ENCODE results near the gene MPPED2.
A peak's percentile ranks its signal among the peaks of the same experiment; 100 is the strongest.

MPPED2 gene

DNA sequence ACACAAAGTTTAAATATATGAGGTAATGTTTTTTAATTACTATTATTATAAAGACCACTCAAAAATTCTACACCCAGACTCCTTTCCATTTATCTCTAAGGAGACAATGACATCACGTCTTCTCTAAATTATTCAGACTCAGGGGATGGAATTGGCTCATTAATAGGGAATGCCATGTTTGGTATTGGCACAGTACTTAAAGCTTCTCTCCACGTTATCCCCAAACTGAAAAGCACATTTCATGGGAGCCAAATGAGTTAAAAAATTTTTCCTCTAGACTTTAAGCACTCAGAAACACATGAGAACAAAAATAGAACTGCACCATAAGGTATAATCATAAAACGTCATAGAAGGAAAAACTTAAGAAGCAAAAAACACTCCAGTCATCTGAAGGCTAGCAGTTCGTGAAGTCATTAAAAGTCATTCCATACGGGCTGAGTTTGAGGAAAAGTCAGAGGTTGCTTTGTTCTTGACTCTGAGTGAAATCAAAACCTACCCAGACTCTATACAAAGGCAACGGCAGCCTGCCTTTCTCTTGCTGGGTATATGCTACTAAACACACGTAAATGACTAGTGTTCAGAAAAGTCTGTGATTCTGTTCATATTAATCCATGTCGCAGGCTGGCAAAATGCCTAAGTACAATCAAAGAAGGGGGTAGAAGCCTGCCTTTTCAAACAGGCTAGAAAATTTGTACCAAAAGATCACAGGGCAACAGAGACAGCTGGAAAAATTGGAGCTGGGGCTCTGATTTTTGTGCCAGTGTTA, 8.7 kb upstream of the MPPED2 start:
- Mint-ChIP-seq H3K9me3 (no peaks in the 10 kb centered on the region), H3K27me3 (ENCODE audit: low read depth) (peaks cover 20% of the 10 kb centered on the region), H3K36me3 (ENCODE audit: low read depth) (no peaks in the 10 kb centered on the region), H3K4me3 (no peak overlapping the region), H3K4me1 (peaks cover 12% of the 10 kb centered on the region), H3K27ac (peak overlapping the region in 2 of 3 experiments; percentile 11 to 61)
- TF ChIP-seq, protein P1, sequence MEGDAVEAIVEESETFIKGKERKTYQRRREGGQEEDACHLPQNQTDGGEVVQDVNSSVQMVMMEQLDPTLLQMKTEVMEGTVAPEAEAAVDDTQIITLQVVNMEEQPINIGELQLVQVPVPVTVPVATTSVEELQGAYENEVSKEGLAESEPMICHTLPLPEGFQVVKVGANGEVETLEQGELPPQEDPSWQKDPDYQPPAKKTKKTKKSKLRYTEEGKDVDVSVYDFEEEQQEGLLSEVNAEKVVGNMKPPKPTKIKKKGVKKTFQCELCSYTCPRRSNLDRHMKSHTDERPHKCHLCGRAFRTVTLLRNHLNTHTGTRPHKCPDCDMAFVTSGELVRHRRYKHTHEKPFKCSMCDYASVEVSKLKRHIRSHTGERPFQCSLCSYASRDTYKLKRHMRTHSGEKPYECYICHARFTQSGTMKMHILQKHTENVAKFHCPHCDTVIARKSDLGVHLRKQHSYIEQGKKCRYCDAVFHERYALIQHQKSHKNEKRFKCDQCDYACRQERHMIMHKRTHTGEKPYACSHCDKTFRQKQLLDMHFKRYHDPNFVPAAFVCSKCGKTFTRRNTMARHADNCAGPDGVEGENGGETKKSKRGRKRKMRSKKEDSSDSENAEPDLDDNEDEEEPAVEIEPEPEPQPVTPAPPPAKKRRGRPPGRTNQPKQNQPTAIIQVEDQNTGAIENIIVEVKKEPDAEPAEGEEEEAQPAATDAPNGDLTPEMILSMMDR (IDR thresholded peaks at IDR 0.05; ENCODE audit: unreplicated experiment in 3 of 3): no peak

DNA sequence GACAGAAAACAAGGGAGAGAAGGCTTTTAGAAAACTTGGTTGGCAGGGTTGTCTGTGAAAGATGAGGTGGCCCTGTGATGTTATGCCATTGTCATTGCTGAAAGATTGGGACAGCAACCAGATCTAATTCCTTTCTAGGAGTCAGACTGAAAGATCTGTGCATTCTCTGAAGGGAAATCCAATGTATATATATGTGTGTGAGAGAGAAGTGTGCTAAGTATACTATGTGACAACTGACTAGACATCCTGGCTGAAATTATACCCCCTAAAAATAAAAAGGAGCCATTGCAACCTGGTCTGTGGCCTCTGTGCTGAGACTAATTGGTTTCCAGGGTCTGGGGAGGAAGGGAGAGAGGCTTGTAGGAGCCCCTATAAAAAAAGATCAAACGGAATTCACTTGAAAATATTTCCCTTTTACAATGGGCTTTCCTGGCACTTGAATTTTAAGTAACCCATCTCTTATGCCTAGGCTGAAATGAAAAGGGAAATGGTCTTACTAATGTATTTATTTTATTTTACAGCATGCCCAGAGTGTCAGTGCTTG, 1.2 kb upstream of the MPPED2 start:
- Mint-ChIP-seq H3K36me3 (ENCODE audit: low read depth) (no peaks in the 10 kb centered on the region), H3K27me3 (ENCODE audit: low read depth) (peaks cover 58% of the 10 kb centered on the region), H3K4me3 (peak overlapping the region; percentile 79 to 89 (median 88)), H3K27ac (peak overlapping the region; percentile 73 to 89 (median 83)), H3K9me3 (no peaks in the 10 kb centered on the region), H3K4me1 (peaks cover 32% of the 10 kb centered on the region)
- TF ChIP-seq, protein P1 (IDR thresholded peaks at IDR 0.05; ENCODE audit: unreplicated experiment in 3 of 3): no peak

DNA sequence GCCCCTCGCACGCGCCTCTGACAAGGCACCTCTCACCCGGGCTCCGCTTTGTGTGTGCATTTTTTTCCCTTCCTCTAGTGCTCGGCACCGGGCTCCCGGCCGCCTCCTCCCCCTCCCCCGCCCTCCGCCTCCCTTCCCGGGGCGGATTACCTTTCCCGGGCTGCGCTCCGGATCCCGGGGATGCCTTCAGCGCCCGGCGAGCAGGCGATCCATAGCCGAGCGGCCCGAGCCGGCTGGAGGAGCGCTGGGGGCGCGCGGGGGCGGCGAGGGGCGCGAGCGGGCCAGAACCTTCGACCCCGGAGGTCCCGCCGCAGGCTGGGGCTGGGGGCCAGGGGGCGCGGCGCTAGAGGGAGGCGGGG, 282 bp downstream of the MPPED2 start:
- Mint-ChIP-seq H3K27me3 (ENCODE audit: low read depth) (peaks cover 61% of the 10 kb centered on the region), H3K4me3 (peak overlapping the region; percentile 79 to 92 (median 83)), H3K9me3 (no peaks in the 10 kb centered on the region), H3K36me3 (ENCODE audit: low read depth) (peaks cover under 1% of the 10 kb centered on the region), H3K4me1 (peaks cover 41% of the 10 kb centered on the region), H3K27ac (peak overlapping the region in 1 of 3 experiments; percentile 89)
- TF ChIP-seq, protein P1 (IDR thresholded peaks at IDR 0.05; ENCODE audit: unreplicated experiment in 3 of 3): no peak

DNA sequence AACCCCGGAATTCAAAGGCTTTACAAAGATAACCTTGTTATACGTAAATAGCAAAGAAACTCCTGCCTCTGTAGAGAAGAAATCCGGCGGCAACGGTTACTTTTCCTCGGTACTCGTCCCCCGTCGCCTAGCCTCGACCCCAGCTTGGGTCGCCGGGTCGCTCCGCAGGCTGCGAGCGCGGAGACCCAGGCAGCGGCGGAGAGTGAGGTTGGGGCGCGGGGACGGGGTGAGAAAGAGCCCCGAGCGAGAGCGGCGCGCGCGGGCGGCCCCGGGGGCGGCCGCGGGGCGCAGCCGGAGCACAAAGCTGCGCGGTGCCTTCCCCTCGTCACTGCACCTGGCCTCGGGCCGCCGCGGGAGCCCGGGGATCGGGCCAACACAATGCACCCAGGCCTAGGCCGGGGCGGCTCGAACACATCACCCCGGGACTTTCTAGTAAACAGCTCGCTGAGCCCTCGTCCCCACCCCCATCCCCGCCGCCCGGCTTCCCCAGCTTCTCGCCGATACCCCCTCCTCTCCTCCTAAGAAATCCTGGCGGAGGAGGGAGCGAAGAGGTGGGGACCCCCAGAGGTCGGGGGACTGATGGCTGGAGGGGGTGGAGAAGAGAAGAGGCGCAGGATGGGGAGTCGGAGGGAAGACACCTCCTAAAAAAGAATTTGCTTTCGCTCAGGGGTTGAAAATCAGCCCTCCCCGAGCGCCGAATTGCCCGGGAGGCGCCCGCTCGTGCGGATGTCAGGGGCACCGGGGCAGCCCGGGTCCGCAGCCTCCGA, 845 bp downstream of the MPPED2 start:
- Mint-ChIP-seq H3K9me3 (no peaks in the 10 kb centered on the region), H3K4me1 (peaks cover 41% of the 10 kb centered on the region), H3K4me3 (peak overlapping the region; percentile 79 to 92 (median 84)), H3K36me3 (ENCODE audit: low read depth) (peaks cover 6% of the 10 kb centered on the region), H3K27ac (peak overlapping the region; percentile 62 to 89 (median 85)), H3K27me3 (ENCODE audit: low read depth) (peaks cover 64% of the 10 kb centered on the region)
- TF ChIP-seq, protein P1 (IDR thresholded peaks at IDR 0.05; ENCODE audit: unreplicated experiment in 3 of 3): no peak

DNA sequence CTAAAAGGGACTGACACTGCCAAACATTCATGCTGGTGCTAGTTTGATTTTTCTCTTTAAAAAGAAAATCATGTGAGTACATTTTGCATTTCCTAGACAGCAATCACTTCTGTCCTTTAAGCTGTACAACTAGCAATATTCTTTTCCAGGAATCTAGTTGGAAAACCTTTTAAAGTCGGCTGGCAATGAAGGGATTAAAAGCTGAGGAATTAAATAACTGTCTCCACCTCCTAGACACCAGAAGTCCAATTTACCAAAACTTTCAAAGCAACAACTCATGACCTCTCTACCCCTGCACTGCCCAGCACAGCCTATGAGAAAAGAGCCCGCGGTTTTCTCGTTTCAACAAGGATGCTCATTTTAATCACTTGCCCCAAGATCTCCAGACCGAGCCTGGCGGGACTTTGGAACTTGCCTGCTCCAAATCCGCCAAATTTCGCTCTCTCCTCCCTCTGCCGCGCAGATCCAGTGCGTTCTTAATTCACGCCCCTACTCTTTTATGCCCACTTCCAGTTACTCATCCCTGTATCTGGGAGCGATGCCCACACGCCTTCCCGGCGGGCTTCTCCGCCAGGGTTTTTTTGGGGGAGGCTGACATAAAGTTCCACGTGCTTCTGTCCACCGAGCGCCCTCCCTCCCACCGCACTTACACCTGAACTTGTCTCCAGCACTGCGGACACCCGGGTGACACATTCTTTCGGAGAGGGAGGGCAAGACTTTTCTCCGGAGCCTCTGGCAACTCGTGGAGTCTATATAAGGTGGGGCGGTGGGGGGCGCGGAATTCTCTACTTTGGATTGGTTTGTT, 2.5 kb downstream of the MPPED2 start:
- TF ChIP-seq, protein P1 (IDR thresholded peaks at IDR 0.05; ENCODE audit: unreplicated experiment in 3 of 3): no peak
- Mint-ChIP-seq H3K9me3 (no peaks in the 10 kb centered on the region), H3K4me1 (peaks cover 49% of the 10 kb centered on the region), H3K36me3 (ENCODE audit: low read depth) (peaks cover 22% of the 10 kb centered on the region), H3K27me3 (ENCODE audit: low read depth) (peaks cover 63% of the 10 kb centered on the region), H3K27ac (peak overlapping the region; percentile 62 to 89 (median 85)), H3K4me3 (peak overlapping the region; percentile 79 to 92 (median 84))

Measured in nephron (organoid).